NCI-H2171 treated with DMSO at 0.1 percent for 48 hours (cell line): ENCODE data around the gene LMOD1.
A peak's percentile ranks its signal among the peaks of the same experiment; 100 is the strongest.
"Not testable (repeated sequence)": the region's sequence is repeated elsewhere in the genome, so short reads cannot be mapped to it uniquely, and the experiment has no call there.

ENCODE experiments used
- DNase-seq: peaks from one replicate; lab custom pipeline; 2025; lab: John Stamatoyannopoulos, UW

Gene LMOD1

GRCh38 chr1:201946224-201946908 lies at the start of gene LMOD1:
Gene LMOD1, minus strand, starts transcription at chr1:201946548. Its CDS starts 208 bp downstream, at chr1:201946340.
- DNase-seq, result no peak

GRCh38 chr1:201990427-201990826 lies 44.1 kb upstream of the LMOD1 start:
- no peak for DNase-seq

DNA sequence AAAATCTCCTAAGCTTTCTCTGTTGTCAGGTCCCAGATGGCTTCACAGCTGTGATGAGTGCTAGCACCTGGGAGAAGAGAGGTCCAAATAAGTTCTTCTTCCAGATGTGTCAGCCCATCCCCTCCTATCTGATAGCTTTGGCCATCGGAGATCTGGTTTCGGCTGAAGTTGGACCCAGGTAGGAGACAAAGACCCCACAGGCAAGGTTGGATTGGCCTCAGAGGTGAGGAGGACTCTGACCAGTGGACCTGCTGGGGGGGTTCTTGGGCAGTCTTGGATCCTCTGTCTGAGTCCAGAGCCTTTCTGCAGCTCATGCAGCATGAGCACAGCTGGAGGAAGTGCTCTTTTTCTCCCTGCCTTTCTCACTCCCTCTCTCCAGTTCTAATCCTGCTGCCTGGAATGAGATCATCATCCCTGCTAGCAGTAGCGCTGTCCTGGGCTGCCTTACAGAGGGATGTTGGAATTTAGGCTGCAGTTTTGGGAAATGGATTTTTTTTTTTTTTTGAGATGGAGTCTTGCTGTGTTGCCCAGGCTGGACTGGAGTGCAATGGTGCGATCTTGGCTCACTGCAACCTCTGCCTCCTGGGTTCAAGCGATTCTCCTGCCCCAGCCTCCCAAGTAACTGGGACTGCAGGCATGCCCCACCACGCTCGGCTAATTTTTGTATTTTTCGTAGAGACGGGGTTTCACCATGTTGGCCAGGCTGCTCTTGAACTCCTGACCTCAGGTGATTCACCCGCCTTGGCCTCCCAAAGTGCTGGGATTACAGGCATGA lies 43.2 kb upstream of the LMOD1 start:
- no peak for DNase-seq

DNA sequence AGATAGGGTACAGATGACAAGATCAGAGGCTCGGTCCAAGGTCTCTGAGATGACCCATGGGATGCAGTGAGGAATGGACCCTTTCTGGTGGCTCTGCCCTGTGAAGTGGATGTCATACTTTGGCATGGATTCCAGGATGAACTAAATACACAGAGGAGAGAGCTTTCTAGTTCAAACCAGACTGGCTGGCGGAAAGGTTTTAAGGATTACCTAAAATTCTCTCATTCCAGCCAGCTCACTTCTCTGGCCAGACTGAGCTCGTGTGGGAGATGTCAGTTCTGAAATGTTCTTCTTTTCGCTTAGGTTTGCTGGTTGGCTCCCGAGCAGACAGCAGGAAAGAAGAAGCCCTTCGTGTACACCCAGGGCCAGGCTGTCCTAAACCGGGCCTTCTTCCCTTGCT lies 42.3 kb upstream of the LMOD1 start:
- DNase-seq, result no peak

- DNase-seq, result peak; percentile 55
Observed at GRCh38 chr1:201985355-201985754, 39.0 kb upstream of the LMOD1 start.

DNA sequence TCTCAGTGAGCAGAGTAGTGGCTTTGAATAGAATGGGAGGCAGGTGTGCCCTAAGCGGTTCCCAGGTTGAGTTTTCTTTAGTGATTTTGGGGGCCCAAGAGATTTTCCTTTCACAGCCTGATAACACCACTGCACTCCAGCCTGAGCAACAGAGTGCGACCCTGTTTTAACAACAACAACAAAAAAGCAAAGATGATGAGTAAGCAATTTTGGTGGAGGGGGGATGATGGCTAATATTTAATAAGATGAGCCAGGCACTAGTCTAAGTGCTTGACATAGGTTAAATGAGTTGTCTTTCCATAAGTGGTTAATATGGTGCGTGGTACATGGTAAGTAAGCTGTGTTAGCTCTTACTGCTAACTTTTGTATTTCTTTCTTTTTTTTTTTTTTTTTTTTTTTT lies 38.1 kb upstream of the LMOD1 start:
- DNase-seq, result no peak

- DNase-seq, result no peak
Observed at GRCh38 chr1:201983380-201983805, 37.0 kb upstream of the LMOD1 start.

DNA sequence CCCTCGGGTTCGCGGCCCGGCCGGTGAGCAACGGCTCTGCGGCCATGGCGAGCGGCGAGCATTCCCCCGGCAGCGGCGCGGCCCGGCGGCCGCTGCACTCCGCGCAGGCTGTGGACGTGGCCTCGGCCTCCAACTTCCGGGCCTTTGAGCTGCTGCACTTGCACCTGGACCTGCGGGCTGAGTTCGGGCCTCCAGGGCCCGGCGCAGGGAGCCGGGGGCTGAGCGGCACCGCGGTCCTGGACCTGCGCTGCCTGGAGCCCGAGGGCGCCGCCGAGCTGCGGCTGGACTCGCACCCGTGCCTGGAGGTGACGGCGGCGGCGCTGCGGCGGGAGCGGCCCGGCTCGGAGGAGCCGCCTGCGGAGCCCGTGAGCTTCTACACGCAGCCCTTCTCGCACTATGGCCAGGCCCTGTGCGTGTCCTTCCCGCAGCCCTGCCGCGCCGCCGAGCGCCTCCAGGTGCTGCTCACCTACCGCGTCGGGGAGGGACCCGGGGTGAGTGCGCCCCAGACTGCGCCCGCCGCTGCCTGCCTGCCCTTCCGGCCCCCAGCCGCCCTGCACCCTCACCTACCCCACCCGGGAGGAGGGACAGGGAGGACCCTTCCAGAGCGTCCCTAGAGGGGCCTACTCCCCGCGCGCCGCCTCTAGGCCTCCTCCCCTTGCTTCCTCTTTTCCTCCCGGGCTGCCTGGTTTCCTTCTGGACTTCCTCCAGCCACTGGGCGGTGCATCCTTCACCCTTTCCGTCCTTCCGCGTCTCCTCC lies 36.5 kb upstream of the LMOD1 start, which contains the start of gene RNPEP:
RNPEP (plus strand) TSS at position 26 of the 757 bp plus-strand sequence; CDS start at position 45, 19 bp downstream.
- peak; percentile 75 for DNase-seq

DNA sequence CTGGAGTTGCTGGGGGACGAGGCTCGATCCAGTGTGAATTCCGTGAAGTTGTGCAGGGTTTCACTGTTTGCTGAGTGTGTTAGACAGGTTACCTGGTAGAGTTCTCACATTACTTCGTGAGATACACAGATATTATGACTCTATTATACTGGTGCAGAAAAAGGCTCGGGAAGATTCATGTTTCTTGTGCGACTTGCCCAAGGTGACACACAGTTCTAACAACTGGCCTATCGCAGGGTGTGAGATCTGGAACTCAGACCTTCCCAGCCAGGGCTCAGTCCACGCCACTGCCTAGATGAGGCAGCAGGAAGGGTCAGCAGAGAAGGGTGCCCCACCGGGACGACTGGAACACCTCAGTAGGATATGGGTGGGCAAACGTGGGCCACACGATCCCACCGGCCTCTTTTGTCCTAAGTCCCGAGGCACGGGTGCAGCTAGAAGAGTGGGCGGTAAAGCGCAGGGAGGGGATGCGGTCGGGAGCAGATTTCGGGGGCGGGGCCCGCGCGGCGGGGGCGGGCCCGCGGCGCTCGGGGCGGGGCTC lies 35.8 kb upstream of the LMOD1 start:
- peak; percentile 53 for DNase-seq

DNA sequence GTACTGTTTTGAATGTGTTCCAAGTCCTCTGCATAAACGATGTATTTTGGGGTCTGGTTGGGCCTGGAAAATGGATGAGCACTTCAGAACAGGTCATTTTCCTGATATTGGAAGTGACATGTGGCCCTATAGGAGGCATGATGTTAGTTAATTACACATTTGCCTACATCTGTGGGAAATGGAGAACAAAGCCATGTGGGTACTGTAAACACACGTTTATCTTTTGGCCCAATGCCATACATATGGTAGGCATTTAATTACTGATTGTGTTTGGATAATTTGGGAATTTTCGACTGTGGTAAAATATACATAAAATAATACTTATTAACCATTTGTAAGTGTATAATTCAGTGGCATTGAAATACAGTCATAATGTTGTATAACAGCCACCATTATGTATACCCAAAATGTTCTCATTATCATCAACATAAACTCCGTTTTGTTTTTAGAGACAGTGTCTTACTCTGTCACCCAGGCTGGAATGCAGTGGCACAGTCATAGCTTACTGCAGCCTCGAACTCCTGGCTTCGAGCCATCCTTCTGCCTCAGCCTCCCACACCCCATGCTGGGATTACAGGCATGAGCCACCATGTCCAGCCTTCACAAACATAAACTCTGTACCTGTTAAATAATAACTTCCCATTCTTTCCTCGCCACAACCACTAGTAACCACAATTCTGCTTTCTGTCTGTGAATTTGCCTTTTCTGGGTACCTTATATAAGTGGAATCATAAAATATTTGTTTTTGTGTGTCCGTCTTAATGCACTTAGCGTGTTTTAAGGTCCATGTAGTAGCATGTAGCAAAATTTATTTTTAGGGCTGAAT lies 24.2 kb upstream of the LMOD1 start:
- DNase-seq, result peak; percentile 74

DNA sequence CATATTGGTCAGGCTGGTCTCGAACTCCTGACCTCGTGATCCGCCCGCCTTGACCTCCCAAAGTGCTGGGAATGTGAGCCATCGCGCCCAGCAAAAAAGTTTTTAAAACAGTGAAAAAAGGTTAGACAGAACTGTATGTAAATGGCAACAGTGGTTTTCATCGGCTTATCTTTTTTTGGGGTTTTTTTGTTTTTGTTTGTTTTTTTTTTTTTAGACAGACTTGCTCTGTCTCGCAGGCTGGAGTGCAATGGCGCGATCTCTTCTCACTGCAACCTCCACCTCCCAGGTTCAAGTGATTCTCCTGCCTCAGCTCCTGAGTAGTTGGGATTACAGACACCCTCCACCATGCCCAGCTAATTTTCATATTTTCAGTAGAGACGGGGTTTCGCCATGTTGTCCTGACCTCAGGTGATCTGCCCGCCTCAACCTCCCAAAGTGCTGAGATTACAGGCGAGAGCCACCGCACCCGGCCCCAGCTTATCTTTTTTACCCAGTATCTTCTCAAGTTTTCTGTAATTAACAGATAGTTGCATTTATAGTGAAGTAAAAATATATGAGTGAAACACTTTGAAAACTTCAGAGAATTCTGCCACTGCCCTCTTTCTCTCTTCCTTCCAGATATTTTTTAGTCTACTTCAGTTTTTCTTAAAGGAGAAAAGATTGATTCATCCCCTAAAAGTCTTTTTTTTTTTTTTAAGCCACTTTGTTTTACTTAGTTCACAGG lies 22.0 kb upstream of the LMOD1 start:
- DNase-seq, result no peak

- DNase-seq, result no peak
Observed at GRCh38 chr1:201966171-201966570, 19.8 kb upstream of the LMOD1 start.

- no peak for DNase-seq
Observed at GRCh38 chr1:201964261-201964660, 17.9 kb upstream of the LMOD1 start.

GRCh38 chr1:201962382-201962781 lies 16.0 kb upstream of the LMOD1 start:
- DNase-seq, result not testable (repeated sequence)

DNA sequence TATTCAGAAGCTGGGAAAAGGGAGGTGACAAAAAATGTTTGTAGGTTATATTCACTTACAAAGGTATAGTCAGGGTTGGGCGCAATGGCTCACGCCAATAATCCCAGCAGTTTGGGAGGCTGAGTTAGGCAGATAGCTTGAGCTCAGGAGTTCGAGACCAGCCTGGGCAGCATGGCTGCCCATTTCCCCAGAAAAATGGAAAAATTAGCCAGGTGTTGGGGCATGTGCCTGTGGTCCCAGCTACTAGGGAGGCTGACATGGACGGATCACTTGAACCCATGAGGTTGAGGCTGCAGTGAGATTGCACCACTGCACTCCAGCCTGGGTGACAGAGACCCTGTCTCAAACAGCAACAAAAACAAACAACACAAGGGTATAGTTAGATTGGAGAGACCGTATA lies 12.0 kb upstream of the LMOD1 start:
- no peak for DNase-seq

DNA sequence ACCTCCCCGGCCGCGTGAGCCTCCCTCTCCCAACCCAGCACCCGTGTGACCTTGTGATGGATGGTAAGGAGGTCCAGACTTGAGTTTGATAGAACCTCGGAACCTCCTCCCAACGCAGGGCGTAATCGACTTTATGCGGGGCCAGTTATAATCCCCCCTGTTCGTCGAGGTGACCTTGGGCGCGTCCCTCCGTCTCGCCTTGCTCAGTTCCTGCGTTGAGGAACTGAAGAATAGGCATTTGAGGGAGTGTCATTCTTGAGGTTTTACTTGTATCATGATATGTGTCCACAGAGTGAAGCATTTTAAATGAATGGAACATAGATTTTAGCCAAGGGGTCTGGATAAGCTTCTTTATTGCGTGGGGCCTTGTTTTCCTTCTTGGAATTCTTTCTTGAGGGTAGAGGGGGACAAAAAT lies 9.4 kb upstream of the LMOD1 start:
- DNase-seq, result no peak

- DNase-seq, result peak; percentile 93
Observed at GRCh38 chr1:201955009-201955728, 8.8 kb upstream of the LMOD1 start, which contains the start of gene TIMM17A. Gene TIMM17A, plus strand, starts transcription at chr1:201955503. Its CDS starts 24 bp downstream, at chr1:201955527.

GRCh38 chr1:201954263-201955008 lies 8.1 kb upstream of the LMOD1 start:
- no peak for DNase-seq

- peak; percentile 33 for DNase-seq
Observed at GRCh38 chr1:201949491-201949890, 3.1 kb upstream of the LMOD1 start.
